Activated CD8-positive, alpha-beta T cell treated with anti-CD3 and anti-CD28 coated beads for 36 hours (primary cell): ENCODE measurements around the gene C1orf21. TPM values are rescaled to one million over a fixed set of nuclear protein-coding genes. Genes with fewer than 3 reads are reported as not detected.

Experiments used
- ATAC-seq: fragments of 200-7000 bp; cut with Tn5 transposase; one replicate; pipeline ENCODE4 v1.10.0; 2021; ENCODE audit warnings: mild to moderate bottlenecking, moderate library complexity
- CTCF ChIA-PET: fragments of 350-600 bp; sonication (Branson Sonifier 250); formaldehyde crosslinking; loops from one replicate; lab custom pipeline; 2021; ENCODE audit warnings: antibody characterized with exemption; lab: Charles Lee
- POLR2A ChIA-PET: fragments of 350-600 bp; sonication (Branson Sonifier 250); formaldehyde crosslinking; loops from one replicate; lab custom pipeline; 2021; ENCODE audit warnings: antibody characterized with exemption; lab: Charles Lee
- DNase-seq: peaks from one replicate; pipeline ENCODE4 v3.0.0-alpha.2; 2020
- H3K27ac Mint-ChIP-seq: one replicate; pipeline ENCODE4 v1.8.0; 2021; ENCODE audit warnings: mild to moderate bottlenecking, mixed read lengths
- H3K27me3 Mint-ChIP-seq: one replicate; pipeline ENCODE4 v1.8.0; 2021; ENCODE audit warnings: mixed read lengths
- H3K36me3 Mint-ChIP-seq: one replicate; pipeline ENCODE4 v1.8.0; 2021; ENCODE audit warnings: low read depth, mixed read lengths
- H3K4me1 Mint-ChIP-seq: one replicate; pipeline ENCODE4 v1.8.0; 2021; ENCODE audit warnings: low read depth, mixed read lengths
- H3K4me3 Mint-ChIP-seq: one replicate; pipeline ENCODE4 v1.8.0; 2021; ENCODE audit warnings: mild to moderate bottlenecking, moderate library complexity, mixed read lengths
- H3K9me3 Mint-ChIP-seq: one replicate; pipeline ENCODE4 v1.8.0; 2021; ENCODE audit warnings: mixed read lengths
- CTCF ChIP-seq: fragments of 200-600 bp; IDR thresholded peaks from one replicate; pipeline ENCODE4 v1.8.0; 2022; ENCODE audit warnings: antibody characterized with exemption, mild to moderate bottlenecking
- intact Hi-C: fragments of 100-400 bp; cut with micrococcal nuclease; formaldehyde crosslinking; loops from one replicate; pipeline ENCODE4 v1.10.0; 2022
- total RNA-seq, 2 experiments: library from RNA; stranded (reverse); gene quantifications; one replicate each; pipeline ENCODE4 v1.2.3, GENCODE V29; 2021

C1orf21 gene
- total RNA-seq, 2 experiments from 2014 or later = 3.8 to 4.6 TPM

- H3K4me1 Mint-ChIP-seq = no peaks in the 10 kb centered on the region
- H3K36me3 Mint-ChIP-seq = no peaks in the 10 kb centered on the region
Measured at GRCh38 chr1:184509105-184509504, 122.3 kb downstream of the C1orf21 start.

GRCh38 chr1:184510110-184510509 lies 123.3 kb downstream of the C1orf21 start:
- Mint-ChIP-seq H3K36me3 (no peaks in the 10 kb centered on the region), H3K4me3 (no peak overlapping the region), H3K4me1 (no peaks in the 10 kb centered on the region), H3K9me3 (no peaks in the 10 kb centered on the region), H3K27ac (no peak overlapping the region), H3K27me3 (no peaks in the 10 kb centered on the region)
- ATAC-seq = no peak
- intact Hi-C loops = no loop called here
- DNase-seq = no peak
- CTCF ChIA-PET = interaction anchor here (0.7 kb wide), 1 partner anchor 157 kb away, joined by 3 read pairs; no protein-coding TSS in a partner anchor
- no peak for TF ChIP-seq CTCF
- POLR2A ChIA-PET = no interaction called here

More at GRCh38 chr1:184509105-184509504, 122.3 kb downstream of the C1orf21 start:
- Mint-ChIP-seq H3K27ac (no peak overlapping the region), H3K4me3 (no peak overlapping the region), H3K27me3 (peaks cover 2% of the 10 kb centered on the region), H3K9me3 (no peaks in the 10 kb centered on the region)
- no peak for ATAC-seq
- no peak for TF ChIP-seq CTCF
- ChIA-PET CTCF (interaction anchor here (0.7 to 1.0 kb wide), 2 partner anchors 22 to 158 kb away, joined by 3 read pairs; no protein-coding TSS in a partner anchor), POLR2A (no interaction called here)
- intact Hi-C loops = no loop called here
- no peak for DNase-seq

GRCh38 chr1:184512724-184513123 lies 125.9 kb downstream of the C1orf21 start:
- Mint-ChIP-seq H3K27me3 (no peaks in the 10 kb centered on the region), H3K4me1 (no peaks in the 10 kb centered on the region), H3K36me3 (no peaks in the 10 kb centered on the region), H3K27ac (no peak overlapping the region), H3K4me3 (no peak overlapping the region), H3K9me3 (no peaks in the 10 kb centered on the region)
- ATAC-seq (no peak), DNase-seq (no peak)
- ChIA-PET POLR2A (interaction anchor here (0.6 kb wide), 1 partner anchor 12 kb away, joined by 3 read pairs; no protein-coding TSS in a partner anchor), CTCF (no interaction called here)
- no peak for TF ChIP-seq CTCF
- intact Hi-C loops = no loop called here

- Mint-ChIP-seq H3K9me3 (no peaks in the 10 kb centered on the region), H3K27me3 (no peaks in the 10 kb centered on the region), H3K4me3 (no peak overlapping the region), H3K4me1 (no peaks in the 10 kb centered on the region), H3K27ac (no peak overlapping the region), H3K36me3 (no peaks in the 10 kb centered on the region)
- intact Hi-C loops = no loop called here
- TF ChIP-seq CTCF = no peak
- DNase-seq = no peak
- ATAC-seq = no peak
- ChIA-PET CTCF (no interaction called here), POLR2A (no interaction called here)
Measured at GRCh38 chr1:184513421-184513820, 126.6 kb downstream of the C1orf21 start.

GRCh38 chr1:184513966-184514365 lies 127.1 kb downstream of the C1orf21 start:
- H3K27ac Mint-ChIP-seq = no peak overlapping the region
- no peaks in the 10 kb centered on the region for H3K36me3 Mint-ChIP-seq
- TF ChIP-seq CTCF = no peak
- no peaks in the 10 kb centered on the region for H3K9me3 Mint-ChIP-seq
- ATAC-seq (no peak), DNase-seq (no peak)
- ChIA-PET POLR2A (no interaction called here), CTCF (no interaction called here)
- intact Hi-C loops = no loop called here
- no peaks in the 10 kb centered on the region for H3K4me1 Mint-ChIP-seq
- no peak overlapping the region for H3K4me3 Mint-ChIP-seq
- H3K27me3 Mint-ChIP-seq = no peaks in the 10 kb centered on the region
